Stimulated activated CD4-positive, alpha-beta T cell treated with anti-CD3 and anti-CD28 coated beads, Interleukin-15, amount 100 ng/mL, for 48 hours (primary cell): ENCODE results near the gene MEMO1.
"Not testable (repeated sequence)": the region's sequence is repeated elsewhere in the genome, so short reads cannot be mapped to it uniquely, and the experiment has no call there.

Experiments
- DNase-seq, 2 donors: peaks; one replicate each; pipeline ENCODE4 v3.0.0-alpha.2; 2020; ENCODE audit warnings: low read depth in 2 of 2

Gene MEMO1

DNA sequence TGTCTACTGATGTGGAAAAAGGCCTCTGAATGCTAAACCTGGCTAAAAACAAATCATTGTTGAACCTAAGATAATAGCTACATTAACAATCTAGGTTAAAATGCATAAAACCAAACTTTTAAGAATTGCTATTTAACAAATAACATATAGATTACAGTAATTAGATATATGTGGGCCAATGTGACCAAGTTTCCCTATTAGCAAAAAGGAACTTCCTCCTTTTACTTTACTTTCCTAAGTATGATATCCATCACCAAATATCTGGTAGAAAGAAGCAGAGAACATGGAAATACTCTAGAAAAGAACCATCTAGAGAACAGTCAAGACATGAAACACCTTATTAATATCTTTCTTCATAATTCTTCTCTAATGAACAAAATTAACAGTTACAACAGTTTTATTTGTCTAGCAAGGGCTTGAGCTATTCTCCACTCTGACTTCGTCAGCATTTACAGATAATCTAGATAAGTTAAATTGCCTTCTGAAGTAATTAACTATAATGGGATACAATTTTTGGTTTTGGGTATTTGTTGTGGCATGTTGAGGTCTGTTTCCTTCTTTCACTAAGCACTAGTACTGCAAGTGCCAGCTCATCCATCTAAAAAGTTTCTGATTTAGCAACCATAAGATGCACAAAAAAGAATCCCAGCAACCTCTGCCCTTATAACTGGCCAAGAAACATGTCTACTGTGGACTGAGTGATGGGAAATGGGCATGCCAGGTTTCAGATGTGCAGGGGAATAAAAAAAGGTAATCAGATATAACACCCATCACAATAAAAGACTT is 53.3 kb downstream of the MEMO1 start:
- no peak for DNase-seq

DNA sequence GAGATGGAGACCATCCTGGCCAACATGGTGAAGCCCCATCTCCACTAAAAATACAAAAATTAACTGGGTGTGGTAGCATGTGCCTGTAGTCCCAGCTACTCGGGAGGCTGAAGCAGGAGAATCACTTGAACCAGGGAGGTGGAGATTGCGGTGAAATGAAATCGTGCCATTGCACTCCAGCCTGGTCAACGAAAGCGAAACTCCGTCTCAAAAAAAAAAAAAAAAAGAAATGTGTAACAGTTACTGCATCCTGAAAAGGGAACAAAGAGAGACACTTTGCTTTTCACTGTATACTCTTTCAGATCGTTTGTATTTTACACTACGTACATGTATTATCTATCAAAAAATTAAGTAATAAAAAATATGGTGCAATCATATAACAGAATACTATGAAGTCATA is 53.9 kb downstream of the MEMO1 start:
- DNase-seq = not testable (repeated sequence)

DNA sequence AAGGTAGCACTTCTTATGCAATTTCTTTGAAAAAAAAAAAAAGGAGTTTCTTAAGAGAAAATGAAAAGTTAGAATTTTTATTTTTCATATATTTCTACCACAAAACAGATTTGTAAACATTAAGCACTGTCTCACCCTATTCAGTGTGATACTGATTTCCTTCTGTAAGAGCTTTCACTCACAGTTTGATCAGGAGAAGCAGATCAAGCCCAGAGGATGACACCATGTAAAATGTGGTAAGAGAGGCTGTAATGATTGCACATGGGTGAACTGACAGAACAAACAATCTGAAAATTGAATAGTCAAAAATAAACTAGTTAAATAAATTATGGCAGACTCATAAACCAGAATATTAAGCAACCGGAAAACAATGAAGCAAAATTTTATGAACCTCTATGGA is 54.5 kb downstream of the MEMO1 start:
- DNase-seq = no peak

DNA sequence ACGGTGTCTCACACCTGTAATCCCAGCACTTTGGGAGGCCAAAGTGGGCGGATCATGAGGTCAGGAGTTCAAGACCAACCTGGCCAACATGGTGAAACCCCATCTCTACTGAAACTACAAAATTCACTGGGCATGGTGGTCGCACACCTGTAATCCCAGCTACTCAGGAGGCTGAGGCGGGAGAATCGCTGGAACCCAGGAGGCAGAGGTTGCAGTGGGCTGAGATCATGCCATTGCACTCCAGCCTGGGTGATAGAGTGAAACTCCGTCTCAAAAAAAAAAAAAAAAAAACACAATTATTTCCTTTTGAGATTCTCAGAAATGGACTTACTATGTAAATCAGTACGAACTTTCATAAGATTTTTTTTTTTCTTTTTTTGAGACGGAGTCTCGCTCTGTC is 57.7 kb downstream of the MEMO1 start:
- not testable (repeated sequence) for DNase-seq

DNA sequence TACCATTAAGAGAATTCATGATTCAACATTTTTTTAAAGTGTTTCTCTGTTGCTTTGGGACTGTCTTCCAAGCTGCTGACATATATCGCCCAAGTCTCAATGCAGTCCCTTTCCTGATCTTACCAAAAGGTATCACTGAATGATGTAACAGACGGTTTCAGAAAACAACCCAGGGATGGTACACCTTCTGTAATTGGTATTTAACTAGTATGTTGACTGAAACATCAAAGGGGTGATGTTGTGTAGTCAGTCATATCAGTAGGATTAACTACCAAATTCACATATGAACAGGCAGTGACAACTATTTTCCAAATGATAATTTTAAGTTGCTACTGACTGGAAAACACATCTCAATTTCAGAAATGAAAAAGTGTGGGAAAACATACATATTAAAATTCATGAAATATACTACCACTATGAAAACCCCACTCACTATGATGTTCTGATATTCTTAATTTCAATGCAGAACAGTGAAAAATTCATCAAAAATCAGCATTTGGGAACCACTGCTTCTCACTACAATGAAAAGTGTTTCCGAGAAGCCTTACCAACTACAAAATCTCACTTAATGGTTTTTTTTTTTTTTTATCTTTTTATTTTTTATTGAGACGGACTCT is 59.8 kb downstream of the MEMO1 start:
- DNase-seq = no peak

DNA sequence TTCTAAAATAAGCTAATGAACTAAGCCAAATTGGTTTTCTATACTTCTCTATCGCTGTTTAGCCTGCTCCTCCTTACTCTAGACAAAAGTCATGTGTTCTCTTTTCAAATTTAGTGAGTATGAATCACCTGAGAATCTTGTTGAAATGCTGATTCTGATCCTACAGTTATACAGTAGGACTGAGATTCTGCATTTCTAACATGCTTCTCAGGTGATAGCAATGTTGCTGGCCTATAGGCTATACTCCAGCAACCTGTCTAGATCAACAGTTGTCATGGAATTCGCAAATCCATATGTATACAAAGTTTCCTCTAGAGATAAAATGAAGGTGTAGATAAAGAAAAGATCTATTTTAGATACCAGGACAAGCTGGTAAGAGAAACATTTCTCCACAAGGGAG is 62.9 kb downstream of the MEMO1 start:
- no peak for DNase-seq

DNA sequence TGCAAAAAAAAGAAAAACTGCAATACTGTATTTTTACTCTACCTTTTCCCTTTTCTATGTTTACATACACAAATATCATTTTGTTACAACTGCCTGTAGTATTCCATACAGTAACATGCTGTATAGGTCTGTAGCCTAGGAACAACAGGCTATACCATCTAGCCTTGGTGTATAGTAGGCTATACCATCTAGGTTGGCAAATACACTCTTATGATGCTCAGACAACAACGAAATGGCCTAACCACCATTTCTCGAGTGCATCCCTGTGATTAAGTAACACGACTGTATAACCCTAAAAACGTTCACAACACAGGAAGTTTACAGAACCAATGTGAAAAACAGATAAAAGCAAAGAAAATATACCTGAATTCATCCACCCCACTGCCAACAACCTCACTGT is 64.0 kb downstream of the MEMO1 start:
- no peak for DNase-seq

DNA sequence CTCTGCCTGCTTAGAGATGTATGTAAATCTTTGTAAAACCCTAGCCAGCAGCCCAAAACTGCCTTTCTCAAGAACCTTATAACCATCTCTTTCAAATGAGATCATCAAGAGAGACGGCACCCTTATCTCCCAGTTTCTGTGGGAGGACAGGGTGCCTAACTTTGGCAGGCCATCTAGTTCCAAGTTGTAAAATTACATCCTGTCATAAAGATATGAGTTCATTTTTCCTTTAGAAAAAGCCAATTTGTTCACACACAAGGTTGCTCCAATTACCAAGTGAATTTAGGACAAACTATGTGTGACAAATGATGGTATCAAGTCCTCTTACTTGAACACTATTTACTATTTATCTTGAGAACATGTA is 65.3 kb downstream of the MEMO1 start:
- DNase-seq = no peak

DNA sequence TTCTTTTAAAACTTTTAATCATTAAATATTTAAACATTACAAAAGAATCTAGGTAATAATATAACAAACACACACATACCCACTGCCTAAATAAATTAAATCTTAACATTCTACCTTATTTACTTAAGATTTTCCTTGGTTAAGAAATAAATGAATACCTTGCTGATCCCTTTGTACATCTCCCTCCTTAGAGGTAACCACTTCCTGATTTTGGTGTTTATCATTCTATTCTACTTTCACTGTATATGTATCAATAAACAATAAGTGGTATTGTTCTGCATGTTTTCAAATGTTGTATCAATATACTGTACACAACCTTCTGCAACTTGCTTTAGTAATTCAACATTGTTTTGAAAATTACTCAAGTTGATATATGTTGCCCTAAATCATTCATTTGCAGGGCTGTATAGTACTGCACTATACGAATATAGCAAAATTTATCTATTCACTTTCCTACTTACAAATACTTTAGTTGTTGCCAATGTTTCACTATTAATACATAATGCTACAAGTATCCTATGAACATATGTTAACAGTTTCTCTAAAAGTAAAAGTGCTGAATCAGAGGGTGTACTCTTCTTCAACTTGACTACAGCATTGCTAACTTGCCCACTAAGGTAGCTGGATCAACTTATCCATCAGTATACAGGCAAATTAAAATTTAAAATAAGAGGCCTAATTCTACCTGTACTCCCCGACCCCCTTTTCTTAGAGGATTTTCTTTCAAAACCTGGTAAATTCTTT is 65.8 kb downstream of the MEMO1 start:
- DNase-seq = no peak

DNA sequence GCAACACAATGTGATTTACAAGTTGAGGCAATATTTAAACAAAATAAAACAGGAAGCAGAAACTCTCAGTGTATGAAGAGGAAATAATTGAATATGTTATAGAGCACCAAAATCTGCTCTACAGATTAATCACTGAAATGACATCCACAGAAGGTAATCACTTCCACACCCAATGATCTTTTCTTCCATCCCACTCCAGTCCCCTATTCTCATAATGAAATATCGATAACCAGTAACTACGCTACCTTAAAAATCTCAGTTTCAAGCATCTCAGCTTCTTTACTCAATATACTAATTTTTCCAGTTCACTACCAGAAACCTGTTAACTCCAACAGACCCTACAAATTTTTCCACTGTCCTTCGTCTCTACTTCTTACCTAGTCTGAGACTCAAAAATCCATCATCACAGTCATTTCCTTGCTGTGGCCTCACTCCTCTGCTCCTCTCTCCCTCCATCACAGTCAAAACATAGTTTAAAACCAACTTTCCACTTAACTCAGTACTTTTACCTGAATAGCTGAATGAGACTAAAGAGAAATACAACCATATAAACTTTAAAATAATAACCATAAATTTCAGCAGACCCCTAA is 67.1 kb downstream of the MEMO1 start:
- DNase-seq = no peak

DNA sequence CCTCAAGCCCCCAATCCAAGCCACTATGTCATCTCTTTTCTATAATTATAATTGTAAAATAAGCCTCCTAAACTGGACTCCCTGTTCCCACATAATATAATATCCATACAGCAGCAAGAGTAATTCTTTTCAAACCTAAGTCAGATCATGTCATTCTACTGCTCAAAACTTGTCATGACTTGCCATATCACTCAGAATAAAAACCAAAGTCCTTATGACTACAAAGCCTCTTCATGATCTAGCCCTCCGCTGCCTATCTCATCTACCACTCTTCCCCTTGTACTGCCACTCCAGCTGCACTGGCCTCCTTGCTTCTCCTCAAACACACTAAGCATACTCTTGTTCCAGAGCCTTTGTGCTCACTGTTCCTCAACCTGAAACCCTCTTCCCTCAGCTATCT is 69.9 kb downstream of the MEMO1 start:
- DNase-seq = no peak

DNA sequence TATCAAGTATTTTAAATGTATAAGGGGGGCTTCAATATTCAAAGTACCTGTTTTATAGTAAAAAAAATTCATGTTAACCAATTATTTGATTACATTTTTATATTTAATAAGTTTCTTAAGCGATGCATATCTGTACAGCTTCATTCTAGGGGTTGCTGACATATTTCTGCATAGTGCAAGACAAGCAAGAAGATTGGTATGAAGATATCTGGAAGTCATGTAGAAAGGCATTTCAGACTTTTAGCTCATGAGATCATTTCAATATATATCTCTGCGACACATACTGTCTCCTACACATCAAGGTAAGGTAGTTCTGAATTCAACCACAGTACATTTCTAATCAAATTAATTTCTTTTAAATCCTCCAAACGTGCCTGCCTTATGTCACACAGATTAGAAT is 73.1 kb downstream of the MEMO1 start:
- DNase-seq = no peak

DNA sequence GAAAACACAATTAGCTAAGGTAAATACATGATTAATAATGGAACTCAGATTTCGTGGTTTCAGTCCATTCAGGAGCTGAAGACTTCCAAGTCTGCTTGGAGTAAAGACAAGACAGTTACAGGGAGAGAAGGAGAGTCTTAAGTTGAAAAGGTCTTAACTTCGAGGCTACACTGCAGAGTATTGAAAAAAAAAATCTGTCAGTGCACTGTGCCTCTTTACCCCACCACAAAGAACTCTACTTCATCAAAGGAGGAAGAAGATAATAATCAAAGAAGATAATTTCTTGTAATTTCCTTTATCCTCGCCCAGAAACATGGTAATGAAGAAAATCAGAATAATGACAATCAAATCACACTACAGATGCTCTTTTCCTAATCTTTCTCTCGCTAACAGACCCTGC is 75.4 kb downstream of the MEMO1 start:
- no peak for DNase-seq

DNA sequence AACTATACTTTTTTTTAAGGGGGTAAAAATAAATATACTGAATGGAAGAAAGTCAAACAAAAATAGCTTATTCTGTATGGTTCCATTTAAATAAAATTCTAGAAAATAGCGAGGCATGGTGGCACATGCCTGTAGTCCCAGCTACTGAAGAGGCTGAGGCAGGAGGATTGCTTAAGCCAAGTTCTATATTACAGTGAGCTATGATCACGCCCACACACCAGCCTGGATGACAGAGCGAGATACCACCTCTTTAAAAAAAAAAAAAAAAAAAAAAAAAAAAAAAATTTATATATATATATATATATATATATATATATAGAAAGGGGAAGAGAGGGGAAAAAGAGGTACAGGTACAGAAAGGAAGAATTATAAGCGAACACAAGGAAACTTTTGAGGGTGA is 77.7 kb downstream of the MEMO1 start:
- DNase-seq = no peak

DNA sequence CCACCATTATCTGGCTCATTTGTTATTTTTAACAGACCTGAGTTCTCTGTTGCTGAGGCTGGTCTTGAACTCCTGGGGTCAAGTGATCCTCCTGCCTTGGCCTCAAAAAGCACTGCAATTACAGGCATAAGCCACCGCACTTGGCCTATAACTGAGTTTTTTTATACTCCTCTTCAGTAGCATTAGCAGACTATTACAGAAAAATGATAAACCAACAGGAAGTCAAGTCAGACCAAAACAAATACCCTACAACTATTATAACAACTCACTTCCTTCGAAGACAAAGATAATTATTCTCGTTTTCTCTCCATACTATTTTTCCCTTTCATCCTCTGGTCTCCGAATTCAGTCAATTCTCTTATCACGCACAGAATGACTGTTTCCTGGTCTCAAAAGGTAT is 78.2 kb downstream of the MEMO1 start:
- no peak for DNase-seq

DNA sequence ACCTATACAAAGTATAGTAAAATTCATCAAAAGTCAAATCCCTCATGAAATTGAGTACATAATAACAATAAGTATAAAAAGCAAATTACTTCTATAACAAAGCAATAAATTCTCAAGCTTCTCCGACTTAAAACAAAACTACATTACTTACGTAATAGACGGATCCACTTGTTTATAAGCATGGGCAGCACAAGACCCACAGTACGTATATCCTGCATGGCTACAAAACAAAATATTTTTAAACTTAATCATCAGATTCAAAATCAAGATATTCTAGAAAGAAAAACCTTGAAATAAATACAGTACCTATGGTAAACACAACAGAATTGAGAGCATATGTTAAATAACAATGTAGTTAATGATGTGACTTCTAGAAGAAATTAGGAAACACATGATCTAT is 78.9 kb downstream of the MEMO1 start:
- no peak for DNase-seq

DNA sequence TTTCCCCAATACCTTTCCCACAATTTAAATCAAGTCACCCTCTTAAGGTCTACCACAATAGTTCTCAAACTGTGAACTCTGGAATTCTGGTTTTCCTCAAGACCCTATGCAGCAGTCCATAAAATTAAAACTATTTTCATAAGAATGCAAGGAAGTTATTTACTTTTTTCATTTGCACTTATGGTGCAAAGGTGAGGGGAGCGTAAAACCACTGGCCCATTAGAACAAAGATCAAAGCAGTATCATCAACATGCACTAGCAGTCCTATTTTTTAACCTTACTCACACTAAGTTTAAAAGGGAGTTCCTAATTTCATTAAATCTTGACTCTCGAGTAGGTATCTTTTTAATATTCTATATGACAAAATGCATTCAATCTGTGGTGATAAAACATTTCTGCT is 85.3 kb downstream of the MEMO1 start:
- DNase-seq = no peak

DNA sequence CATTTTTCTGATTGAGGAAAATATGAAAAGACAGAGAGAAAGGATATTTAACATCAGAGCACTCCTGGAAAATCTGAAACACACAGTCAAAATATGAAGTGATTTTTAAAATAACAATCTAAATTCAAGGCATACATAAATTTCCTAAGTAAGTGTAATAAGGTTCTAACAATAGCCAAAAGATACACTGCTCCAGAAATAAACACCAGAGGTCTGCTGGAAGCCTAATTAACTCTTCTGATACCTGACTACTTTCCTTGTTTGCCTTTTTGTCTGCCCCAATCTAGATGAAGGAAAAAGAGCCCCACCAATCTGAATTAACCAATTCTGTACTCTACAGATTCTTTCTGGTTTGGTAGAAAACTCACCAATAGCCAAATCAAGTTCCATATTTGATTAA is 87.1 kb downstream of the MEMO1 start:
- DNase-seq = no peak

DNA sequence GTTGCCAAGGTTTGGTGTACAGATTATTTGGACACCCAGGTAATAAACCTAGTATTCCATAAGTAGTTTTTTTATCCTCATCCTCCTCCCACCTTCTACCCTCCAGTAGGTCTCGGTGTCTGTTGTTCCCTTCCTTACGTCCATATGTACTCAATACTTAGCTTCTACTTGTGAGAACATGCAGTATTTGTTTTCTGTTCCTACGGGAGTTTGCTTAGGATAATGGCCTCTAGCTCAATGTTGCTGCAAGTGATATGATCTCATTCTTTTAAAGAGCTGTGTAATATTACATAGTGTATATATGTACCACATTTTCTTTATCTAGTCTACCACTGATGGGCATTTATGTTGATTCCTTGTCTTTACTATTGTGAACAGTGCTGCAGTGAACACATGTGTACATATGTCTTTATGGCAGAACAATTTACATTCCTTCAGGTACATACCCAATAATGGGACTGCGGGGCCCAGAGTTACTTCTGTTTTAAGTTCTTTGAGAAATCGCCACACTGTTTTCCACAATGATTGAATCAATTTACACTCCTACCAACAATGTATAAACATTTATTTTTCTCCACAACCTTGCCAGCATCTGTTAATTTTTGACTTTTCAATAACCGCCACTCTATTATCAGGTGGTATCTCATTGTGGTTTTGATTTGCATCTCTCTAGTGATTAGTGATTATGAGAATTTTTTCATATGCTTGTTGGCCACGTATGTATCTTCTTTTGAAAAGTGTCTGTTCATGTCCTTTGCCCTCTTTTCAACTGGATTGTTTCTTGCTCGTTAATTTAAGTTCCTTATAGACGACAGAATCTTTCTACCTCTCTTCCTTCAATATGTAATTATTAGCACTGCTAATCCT is 88.0 kb downstream of the MEMO1 start:
- no peak for DNase-seq

DNA sequence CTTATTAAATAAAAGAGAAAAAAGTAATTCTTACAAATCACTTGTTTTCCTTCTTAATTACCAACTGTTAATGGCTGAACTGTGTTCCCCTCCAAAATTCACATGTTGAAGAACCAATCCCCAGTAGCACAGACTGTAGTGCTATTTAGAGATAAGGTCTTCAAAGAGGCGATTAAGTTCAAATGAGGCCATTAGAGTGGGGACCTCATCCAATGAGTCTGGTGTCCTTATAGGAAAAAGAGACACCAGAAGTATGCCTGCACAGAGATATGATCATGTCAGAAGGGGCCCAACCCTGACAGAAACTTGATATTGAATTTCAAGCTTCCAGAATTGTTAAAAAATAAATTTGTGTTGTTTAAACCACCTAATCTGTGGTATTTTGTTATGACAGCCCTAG is 89.8 kb downstream of the MEMO1 start:
- DNase-seq = no peak

DNA sequence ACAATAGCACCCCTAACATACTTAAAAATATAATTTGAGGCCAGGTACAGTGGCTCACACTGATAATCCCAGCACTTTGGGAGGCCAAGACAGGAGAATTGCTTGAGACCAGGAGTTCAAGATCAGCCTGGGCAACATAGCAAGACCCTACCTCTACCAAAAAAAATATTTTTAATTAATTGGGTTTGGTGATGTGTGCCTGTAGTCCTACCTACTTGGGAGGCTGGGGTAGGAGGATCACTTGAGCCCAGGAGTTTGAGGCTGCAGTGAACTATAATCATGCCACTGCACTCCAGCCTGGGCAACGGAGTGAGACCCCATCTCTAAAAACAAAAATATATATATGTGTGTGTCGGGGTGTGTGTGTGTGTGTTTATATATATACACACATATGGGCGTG is 91.3 kb downstream of the MEMO1 start:
- no peak for DNase-seq

DNA sequence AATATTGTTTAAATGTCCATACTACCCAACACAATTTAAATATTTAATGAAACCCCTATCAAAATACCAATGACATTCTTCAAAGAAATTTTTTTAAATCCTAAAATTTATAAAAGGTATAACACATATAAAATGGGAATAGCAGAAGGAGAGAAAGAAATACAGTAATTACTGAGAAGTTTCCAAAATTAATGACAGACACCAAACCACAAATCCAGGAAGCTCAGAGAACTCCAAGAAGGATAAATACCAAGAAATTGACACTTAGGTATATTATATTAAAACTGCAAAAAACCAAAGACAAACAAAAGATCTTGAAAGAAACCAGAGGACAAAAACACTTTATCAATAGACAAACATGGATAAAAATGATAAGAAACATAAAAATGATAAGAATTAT is 101.1 kb downstream of the MEMO1 start:
- DNase-seq = no peak
